ENCODE data around the gene MRPL18. TPM values are rescaled to one million over a fixed set of nuclear protein-coding genes. Genes with fewer than 3 reads are reported as not detected.

Gene MRPL18
- polyA plus RNA-seq, 6 donors from 2014 or later: 51.6 to 124 (median 86.4) TPM

Other genes with a start within 250 kb of the MRPL18 start
- 10 to 100 TPM; 74.3 to 99.4 (median 83.2) TPM for gene SOD2, start 97.2 kb upstream of the MRPL18 start, polyA plus RNA-seq (ENCODE audit: low read depth in 6 of 6)
- 100 to 1,000 TPM; 142 to 203 (median 152) TPM for gene WTAP, start 63.0 kb upstream of the MRPL18 start, polyA plus RNA-seq (ENCODE audit: low read depth in 6 of 6)
- gene ACAT2, start 28.4 kb upstream of the MRPL18 start, polyA plus RNA-seq (ENCODE audit: low read depth in 6 of 6): 10 to 100 TPM; 20.8 to 39.8 (median 27.8) TPM
- 10 to 100 TPM; 69.6 to 86.2 (median 73.3) TPM for gene TCP1, start 865 bp upstream of the MRPL18 start, polyA plus RNA-seq (ENCODE audit: low read depth in 6 of 6)
- not detected for gene PNLDC1, start 9.8 kb downstream of the MRPL18 start, polyA plus RNA-seq (ENCODE audit: low read depth in 6 of 6)
- not detected for gene MAS1, start 100.5 kb downstream of the MRPL18 start, polyA plus RNA-seq (ENCODE audit: low read depth in 6 of 6)
- 10 to 100 TPM in 1 of 6 donors, 1 to 10 TPM in 5; 2.3 to 12.1 (median 7.0) TPM for gene IGF2R, start 178.6 kb downstream of the MRPL18 start, polyA plus RNA-seq (ENCODE audit: low read depth in 6 of 6)

Measured in naive B cell (primary cell).